Gastroesophageal sphincter (tissue), 4 donors: ENCODE data around the gene SMIM12. TPM values are rescaled to one million over a fixed set of nuclear protein-coding genes. Genes with fewer than 3 reads are reported as not detected.

Experiments used
- ATAC-seq: fragments of 150-250 bp; one replicate; pipeline ENCODE4 v1.9.1; 2016; ENCODE audit warnings: mild to moderate bottlenecking, moderate library complexity
- H3K27ac ChIP-seq, 4 donors: fragments of 200-600 bp; sonication (generic) in 3 of 4; 1 replicate in 3 of 4; 2 replicates in 1 of 4; pipeline ENCODE4 v1.5.1; 2016 to 2019
- H3K27me3 ChIP-seq: fragments of 200-600 bp; sonication (generic); one replicate; pipeline ENCODE4 v1.5.1; 2019
- H3K36me3 ChIP-seq, 2 donors: fragments of 200-600 bp; sonication (generic); one replicate each; pipeline ENCODE4 v1.5.1; 2019; ENCODE audit warnings: control low read depth in 1 of 2
- H3K4me1 ChIP-seq, 3 donors: fragments of 200-600 bp; sonication (generic); 1 replicate in 2 of 3; 2 replicates in 1 of 3; pipeline ENCODE4 v1.5.1; 2016 to 2019; ENCODE audit warnings: control low read depth in 2 of 3
- H3K4me3 ChIP-seq, 2 donors: fragments of 200-600 bp; sonication (generic); one replicate each; pipeline ENCODE4 v1.5.1; 2019; ENCODE audit warnings: mild to moderate bottlenecking in 1 of 2, moderate library complexity in 1 of 2
- H3K9me3 ChIP-seq, 3 donors: fragments of 200-600 bp; sonication (generic); one replicate each; pipeline ENCODE4 v1.5.1; 2017 to 2019; ENCODE audit warnings: control low read depth in 2 of 3
- CTCF ChIP-seq, 4 experiments: fragments of 200-600 bp in 2 of 4; fragments of 450-650 bp in 2 of 4; sonication (generic) in 1 of 4; IDR thresholded peaks; one replicate each; pipeline ENCODE4 v1.5.1; 2017 to 2019; ENCODE audit warnings: antibody characterized with exemption in 4 of 4, mild to moderate bottlenecking in 2 of 4, moderate library complexity in 2 of 4
- EP300 ChIP-seq: sonication (generic); formaldehyde crosslinking; IDR thresholded peaks from one replicate; pipeline ENCODE4 v1.6.1; 2017; ENCODE audit warnings: antibody characterized with exemption, mild to moderate bottlenecking
- POLR2A ChIP-seq, 2 donors: fragments of 450-650 bp; IDR thresholded peaks; one replicate each; pipeline ENCODE4 v1.6.1; 2017; ENCODE audit warnings: antibody characterized with exemption in 2 of 2, mild to moderate bottlenecking in 2 of 2, moderate library complexity in 1 of 2
- POLR2AphosphoS5 ChIP-seq: sonication (generic); formaldehyde crosslinking; IDR thresholded peaks from one replicate; pipeline ENCODE4 v1.6.1; 2017; ENCODE audit warnings: antibody characterized with exemption
- WGBS, 2 donors: methylation state at CpG; one replicate each; pipeline ENCODE4 v1.1.5; 2018; ENCODE audit warnings: low coverage in 1 of 2; 5-methylcytosine and 5-hydroxymethylcytosine counted together
- total RNA-seq, 4 donors: library from RNA; depleted of rRNA; stranded (reverse); fragments of >200 nt; gene quantifications; one replicate each; pipeline ENCODE4 v1.1.0, GENCODE V29; 2016

The SMIM12 gene
- total RNA-seq, 4 donors from 2014 or later = 34.2 to 52.0 (median 37.8) TPM

- ATAC-seq = no peak
- no peaks in the 10 kb centered on the region for H3K27me3 ChIP-seq
- no peaks in the 10 kb centered on the region for H3K9me3 ChIP-seq
- H3K4me3 ChIP-seq = no peak overlapping the region
- peaks cover 0 to 12% of the 10 kb centered on the region in 2 donors for H3K36me3 ChIP-seq
- WGBS, 2 donors = 94 to 97% methylated on average over 2 to 3 of the region's 3 CpGs
- no peak overlapping the region for H3K27ac ChIP-seq
- TF ChIP-seq CTCF (IDR thresholded peaks at IDR 0.05) = no peak
- no peak for TF ChIP-seq POLR2A (IDR thresholded peaks at IDR 0.05)
- no peak for TF ChIP-seq EP300
- TF ChIP-seq POLR2AphosphoS5 = no peak
- H3K4me1 ChIP-seq = no peaks in the 10 kb centered on the region
Observed at GRCh38 chr1:34803770-34804169, 55.8 kb downstream of the SMIM12 start.

Other genes starting within 250 kb of the SMIM12 start
- gene GJB5, start 104.7 kb downstream of the SMIM12 start, total RNA-seq = 1 to 10 TPM in 1 of 4 donors, not detected in 3; 1.9 TPM
- under 1 TPM in 1 of 4 donors, not detected in 3; 0.27 TPM for gene GJB4, start 100.0 kb downstream of the SMIM12 start, total RNA-seq
- 1 to 10 TPM in 2 of 4 donors, not detected in 2; 1.1 to 6.4 TPM for gene GJB3, start 78.5 kb downstream of the SMIM12 start, total RNA-seq
- gene GJA4, start 66.8 kb downstream of the SMIM12 start, total RNA-seq = 10 to 100 TPM in 3 of 4 donors, 1 to 10 TPM in 1; 8.6 to 27.0 (median 18.4) TPM
- gene DLGAP3, start 69.9 kb upstream of the SMIM12 start, total RNA-seq = under 1 TPM in 2 of 4 donors, not detected in 2; 0.12 to 0.13 TPM
- gene TMEM35B, start 125.6 kb upstream of the SMIM12 start, total RNA-seq = 10 to 100 TPM; 22.7 to 67.6 (median 41.8) TPM
- gene ZMYM6, start 172.2 kb upstream of the SMIM12 start, total RNA-seq = 10 to 100 TPM; 10.4 to 19.3 (median 13.3) TPM
- 10 to 100 TPM in 3 of 4 donors, 1 to 10 TPM in 1; 7.7 to 24.6 (median 14.5) TPM for gene ZMYM1, start 219.6 kb upstream of the SMIM12 start, total RNA-seq